CD8-positive, alpha-beta memory T cell (primary cell): ENCODE data around the gene UGCG. TPM values are rescaled to one million over a fixed set of nuclear protein-coding genes. Genes with fewer than 3 reads are reported as not detected.

ENCODE experiments used
- CTCF ChIA-PET: fragments of 350-600 bp; sonication (Branson Sonifier 250); formaldehyde crosslinking; loops from one replicate; lab custom pipeline; 2021; ENCODE audit warnings: antibody characterized with exemption; lab: Charles Lee
- POLR2A ChIA-PET: fragments of 350-600 bp; sonication (Branson Sonifier 250); formaldehyde crosslinking; loops from one replicate; lab custom pipeline; 2021; ENCODE audit warnings: antibody characterized with exemption; lab: Charles Lee
- DNase-seq, 5 donors: peaks; one replicate each; pipeline versions ENCODE4 v3.0.0 to v3.0.0-alpha.2; 2020 to 2022; ENCODE audit warnings: mixed read lengths in 1 of 5
- H3K27ac ChIP-seq: one replicate; pipeline ENCODE4 v1.7.0; 2013; ENCODE audit warnings: low read depth, mild to moderate bottlenecking, low read length, moderate library complexity
- H3K27me3 ChIP-seq: 2 replicates; pipeline ENCODE4 v1.7.0; 2013; ENCODE audit warnings: low read length, mild to moderate bottlenecking; ENCODE audit not compliant: insufficient read depth, poor library complexity, severe bottlenecking
- H3K36me3 ChIP-seq: 2 replicates; pipeline ENCODE4 v1.7.0; 2013; ENCODE audit warnings: mild to moderate bottlenecking, low read length, moderate library complexity; ENCODE audit not compliant: insufficient read depth
- H3K4me1 ChIP-seq: 2 replicates; pipeline ENCODE4 v1.7.0; 2013; ENCODE audit warnings: mild to moderate bottlenecking, low read length, moderate library complexity; ENCODE audit not compliant: insufficient read depth
- H3K4me3 ChIP-seq: 2 replicates; pipeline ENCODE4 v1.7.0; 2013; ENCODE audit warnings: mild to moderate bottlenecking, low read length
- H3K9me3 ChIP-seq: 2 replicates; pipeline ENCODE4 v1.7.0; 2013; ENCODE audit warnings: mild to moderate bottlenecking, low read length
- H3K27ac Mint-ChIP-seq, 8 donors: one replicate each; pipeline ENCODE4 v1.8.0; 2020 to 2021; ENCODE audit warnings: mixed read lengths in 8 of 8, mild to moderate bottlenecking in 6 of 8, inconsistent platforms in 3 of 8, moderate library complexity in 3 of 8
- H3K27me3 Mint-ChIP-seq, 2 donors: one replicate each; pipeline ENCODE4 v1.8.0; 2020 to 2021; ENCODE audit warnings: mixed read lengths in 2 of 2, mild to moderate bottlenecking in 1 of 2, moderate library complexity in 1 of 2
- H3K36me3 Mint-ChIP-seq, 3 donors: one replicate each; pipeline ENCODE4 v1.8.0; 2020 to 2021; ENCODE audit warnings: mixed read lengths in 3 of 3, inconsistent platforms in 1 of 3, mild to moderate bottlenecking in 1 of 3
- H3K4me1 Mint-ChIP-seq, 3 donors: one replicate each; pipeline ENCODE4 v1.8.0; 2020 to 2021; ENCODE audit warnings: mixed read lengths in 3 of 3, inconsistent platforms in 1 of 3, mild to moderate bottlenecking in 1 of 3
- H3K4me3 Mint-ChIP-seq, 7 donors: one replicate each; pipeline ENCODE4 v1.8.0; 2020 to 2021; ENCODE audit warnings: mixed read lengths in 7 of 7, mild to moderate bottlenecking in 6 of 7, moderate library complexity in 4 of 7, inconsistent platforms in 2 of 7
- H3K9me3 Mint-ChIP-seq, 5 donors: one replicate each; pipeline ENCODE4 v1.8.0; 2020 to 2022; ENCODE audit warnings: mixed read lengths in 5 of 5, mild to moderate bottlenecking in 3 of 5, moderate library complexity in 2 of 5, inconsistent platforms in 1 of 5
- polyA plus RNA-seq: library from polyadenylated mRNA; unstranded; fragments of 300-500 nt; fragmentation: Illumina TruSeq; gene quantifications from one replicate; pipeline ENCODE4 v1.2.3, GENCODE V29; 2021
- total RNA-seq, 2 experiments: library from RNA; stranded (reverse); gene quantifications; one replicate each; pipeline ENCODE4 v1.2.3, GENCODE V29; 2021

UGCG gene
- 10 to 100 TPM; 20.4 to 23.2 TPM for total RNA-seq
- polyA plus RNA-seq, result 13.1 TPM

GRCh38 chr9:111895996-111896941, at the start of gene UGCG:
Gene UGCG, plus strand, starts transcription at chr9:111896814. Its CDS starts 402 bp downstream, at chr9:111897216.
- peak within 1 kb of the TSS; percentile 71 for H3K27ac ChIP-seq
- Mint-ChIP-seq H3K9me3 (no peaks in the 10 kb centered on the region), H3K27ac (peak within 1 kb of the TSS; percentile 86 to 98 (median 94)), H3K4me1 (peaks cover 20 to 32% (median 30%) of the 10 kb centered on the region in 3 donors), H3K27me3 (no peaks in the 10 kb centered on the region), H3K36me3 (peaks cover 0 to 3% (median 0%) of the 10 kb centered on the region in 3 donors), H3K4me3 (peak within 1 kb of the TSS in 6 of 7 donors; percentile 92 to 98 (median 96))
- no peaks in the 10 kb centered on the region for H3K27me3 ChIP-seq
- no peaks in the 10 kb centered on the region for H3K9me3 ChIP-seq
- peak; percentile 80 to 91 (median 88) for DNase-seq
- H3K4me3 ChIP-seq, result peak within 1 kb of the TSS; percentile 72
- H3K36me3 ChIP-seq, result no peaks in the 10 kb centered on the region
- ChIA-PET CTCF (interaction anchor here (0.7 to 1.6 kb wide), 6 partner anchors 19 to 179 kb away, joined by 3 to 5 read pairs (median 4); no protein-coding TSS in a partner anchor), POLR2A (interaction anchor here (0.6 to 2.1 kb wide), 11 partner anchors 18 to 483 kb away, joined by 3 to 12 read pairs (median 3); partner anchors contain the start of gene PTBP3)
- H3K4me1 ChIP-seq, result peaks cover 45% of the 10 kb centered on the region

DNA sequence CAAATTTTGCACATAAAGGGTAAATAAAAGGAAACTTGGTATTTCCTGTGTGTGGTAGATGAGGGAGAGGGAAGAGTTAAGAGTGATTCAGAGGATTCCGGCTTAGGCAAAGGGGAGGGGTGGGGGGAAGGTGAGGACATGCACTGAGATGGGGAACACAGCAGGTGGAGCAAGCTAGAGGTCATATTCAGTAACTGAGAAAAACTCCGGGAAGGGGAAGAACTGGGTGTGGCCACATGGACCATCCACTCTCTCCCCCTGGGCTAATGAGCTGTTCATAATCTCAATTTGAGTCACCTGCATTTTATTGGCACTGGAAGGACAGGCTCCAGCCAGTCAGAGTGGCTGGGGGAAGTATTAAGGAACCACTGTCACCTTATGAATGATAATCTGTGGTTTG, 45.1 kb upstream of the UGCG start:
- no peak for DNase-seq
- no peaks in the 10 kb centered on the region for H3K4me1 ChIP-seq
- no peaks in the 10 kb centered on the region for H3K4me1 Mint-ChIP-seq
- H3K27ac ChIP-seq, result no peak overlapping the region
- no peak overlapping the region for H3K4me3 ChIP-seq
- H3K27me3 ChIP-seq, result no peaks in the 10 kb centered on the region
- H3K9me3 Mint-ChIP-seq, result peaks cover 0 to 2% (median 0%) of the 10 kb centered on the region in 5 donors
- no peaks in the 10 kb centered on the region for H3K9me3 ChIP-seq
- CTCF ChIA-PET, result no interaction called here
- H3K27ac Mint-ChIP-seq, result no peak overlapping the region
- POLR2A ChIA-PET, result no interaction called here
- H3K27me3 Mint-ChIP-seq, result no peaks in the 10 kb centered on the region
- no peak overlapping the region for H3K4me3 Mint-ChIP-seq
- no peaks in the 10 kb centered on the region for H3K36me3 Mint-ChIP-seq
- no peaks in the 10 kb centered on the region for H3K36me3 ChIP-seq

DNA sequence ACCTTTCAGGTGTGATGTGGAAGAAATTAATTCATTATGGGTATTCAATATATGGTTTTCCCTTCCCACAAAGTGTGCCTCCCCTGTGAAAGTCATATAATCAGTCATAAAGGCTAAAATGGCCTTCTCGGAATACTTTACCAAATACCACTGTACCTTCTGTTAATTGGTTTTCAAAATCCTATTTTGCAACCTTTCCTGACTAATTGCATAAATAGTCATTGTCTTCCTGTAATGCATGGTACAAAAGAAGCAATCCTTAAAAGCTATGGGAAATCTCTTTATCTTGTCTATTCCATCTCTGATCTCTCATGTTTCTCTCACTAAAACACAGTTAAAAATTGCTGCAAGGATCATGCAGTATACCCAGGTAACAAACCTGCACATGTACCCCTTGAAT, 44.3 kb upstream of the UGCG start:
- no peaks in the 10 kb centered on the region for H3K27me3 Mint-ChIP-seq
- no peaks in the 10 kb centered on the region for H3K36me3 Mint-ChIP-seq
- Histone ChIP-seq H3K36me3 (no peaks in the 10 kb centered on the region), H3K9me3 (no peaks in the 10 kb centered on the region), H3K4me3 (no peak overlapping the region), H3K27ac (no peak overlapping the region), H3K27me3 (no peaks in the 10 kb centered on the region), H3K4me1 (no peaks in the 10 kb centered on the region)
- peaks cover 0 to 2% (median 0%) of the 10 kb centered on the region in 5 donors for H3K9me3 Mint-ChIP-seq
- H3K27ac Mint-ChIP-seq, result no peak overlapping the region
- CTCF ChIA-PET, result no interaction called here
- H3K4me1 Mint-ChIP-seq, result no peaks in the 10 kb centered on the region
- POLR2A ChIA-PET, result no interaction called here
- H3K4me3 Mint-ChIP-seq, result no peak overlapping the region
- no peak for DNase-seq

DNA sequence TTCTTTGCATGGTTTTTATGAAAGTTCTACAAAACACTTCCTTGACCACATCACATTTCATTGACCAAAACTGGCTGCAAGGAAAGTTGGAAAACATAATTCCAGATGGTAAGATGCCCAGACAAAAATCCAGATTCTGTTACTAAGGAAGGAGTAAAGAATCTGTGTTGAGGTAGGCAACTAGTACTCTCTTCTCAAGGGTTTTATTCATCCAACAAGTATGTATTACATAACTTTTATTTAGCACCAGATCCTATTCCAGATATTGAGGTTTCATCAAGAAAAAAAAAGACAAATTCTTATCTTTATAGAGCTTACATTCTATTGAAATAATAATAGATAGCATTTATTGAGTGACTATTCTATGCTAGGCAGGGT, 43.2 kb upstream of the UGCG start:
- Histone ChIP-seq H3K27ac (no peak overlapping the region), H3K4me3 (no peak overlapping the region), H3K9me3 (no peaks in the 10 kb centered on the region), H3K4me1 (no peaks in the 10 kb centered on the region), H3K27me3 (no peaks in the 10 kb centered on the region), H3K36me3 (no peaks in the 10 kb centered on the region)
- POLR2A ChIA-PET, result no interaction called here
- H3K36me3 Mint-ChIP-seq, result no peaks in the 10 kb centered on the region
- H3K27me3 Mint-ChIP-seq, result no peaks in the 10 kb centered on the region
- H3K4me3 Mint-ChIP-seq, result no peak overlapping the region
- H3K27ac Mint-ChIP-seq, result no peak overlapping the region
- peaks cover 0 to 2% (median 0%) of the 10 kb centered on the region in 5 donors for H3K9me3 Mint-ChIP-seq
- no peak for DNase-seq
- H3K4me1 Mint-ChIP-seq, result no peaks in the 10 kb centered on the region
- CTCF ChIA-PET, result no interaction called here

GRCh38 chr9:111854799-111855198, 41.8 kb upstream of the UGCG start:
- H3K27ac ChIP-seq, result no peak overlapping the region
- ChIA-PET CTCF (no interaction called here), POLR2A (no interaction called here)
- H3K4me1 ChIP-seq, result no peaks in the 10 kb centered on the region
- H3K27me3 ChIP-seq, result no peaks in the 10 kb centered on the region
- Mint-ChIP-seq H3K36me3 (no peaks in the 10 kb centered on the region), H3K4me3 (no peak overlapping the region), H3K27me3 (no peaks in the 10 kb centered on the region), H3K9me3 (peaks cover 0 to 2% (median 0%) of the 10 kb centered on the region in 5 donors), H3K4me1 (no peaks in the 10 kb centered on the region), H3K27ac (peak overlapping the region in 1 of 8 donors; percentile 16)
- H3K36me3 ChIP-seq, result no peaks in the 10 kb centered on the region
- H3K4me3 ChIP-seq, result no peak overlapping the region
- no peak for DNase-seq
- no peaks in the 10 kb centered on the region for H3K9me3 ChIP-seq

DNA sequence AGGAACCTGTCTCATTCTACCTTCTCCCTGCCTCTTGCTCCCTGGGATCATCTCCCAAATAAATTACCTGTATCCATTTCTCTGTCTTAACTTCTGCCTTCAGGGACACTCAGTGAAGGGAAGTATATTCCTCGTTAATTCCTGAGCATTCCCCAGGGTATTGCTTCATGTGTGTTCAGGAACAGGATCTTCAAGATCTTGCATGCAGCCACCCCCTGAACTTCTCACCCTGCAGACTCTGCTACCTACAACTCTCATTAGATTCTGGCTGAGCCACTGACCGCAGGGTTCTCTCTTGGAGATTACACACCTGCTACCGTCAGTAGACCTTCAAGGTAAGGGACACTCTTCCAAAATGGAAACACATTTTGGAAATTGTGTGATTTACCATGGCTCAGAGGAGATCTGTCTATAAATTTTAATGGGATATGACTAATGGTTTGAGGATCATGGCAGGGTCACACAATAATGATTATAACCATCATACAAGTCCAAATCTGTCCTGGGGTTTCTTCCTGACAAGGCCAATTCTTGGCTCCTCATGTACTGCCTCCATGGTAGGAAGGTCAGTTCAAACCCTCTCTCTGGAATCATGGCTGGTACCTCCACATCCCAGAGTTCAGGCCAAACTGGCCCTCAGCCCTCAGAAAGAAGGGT, 38.9 kb upstream of the UGCG start:
- Histone ChIP-seq H3K4me3 (no peak overlapping the region), H3K27me3 (no peaks in the 10 kb centered on the region), H3K9me3 (no peaks in the 10 kb centered on the region), H3K27ac (no peak overlapping the region), H3K36me3 (no peaks in the 10 kb centered on the region), H3K4me1 (no peaks in the 10 kb centered on the region)
- Mint-ChIP-seq H3K4me1 (no peaks in the 10 kb centered on the region), H3K27ac (no peak overlapping the region), H3K36me3 (peaks cover 0 to 2% (median 0%) of the 10 kb centered on the region in 3 donors), H3K27me3 (peaks cover 0 to 2% of the 10 kb centered on the region in 2 donors), H3K4me3 (no peak overlapping the region), H3K9me3 (peaks cover 0 to 2% (median 0%) of the 10 kb centered on the region in 5 donors)
- DNase-seq, result no peak
- CTCF ChIA-PET, result no interaction called here
- POLR2A ChIA-PET, result no interaction called here

GRCh38 chr9:111860443-111860842, 36.2 kb upstream of the UGCG start:
- Mint-ChIP-seq H3K4me3 (no peak overlapping the region), H3K9me3 (no peaks in the 10 kb centered on the region), H3K36me3 (peaks cover 0 to 6% (median 0%) of the 10 kb centered on the region in 3 donors), H3K27me3 (peaks cover 0 to 6% of the 10 kb centered on the region in 2 donors), H3K27ac (no peak overlapping the region), H3K4me1 (no peaks in the 10 kb centered on the region)
- no peak overlapping the region for H3K27ac ChIP-seq
- DNase-seq, result no peak
- H3K9me3 ChIP-seq, result no peaks in the 10 kb centered on the region
- H3K4me3 ChIP-seq, result no peak overlapping the region
- no peaks in the 10 kb centered on the region for H3K4me1 ChIP-seq
- no peaks in the 10 kb centered on the region for H3K27me3 ChIP-seq
- ChIA-PET CTCF (no interaction called here), POLR2A (no interaction called here)
- no peaks in the 10 kb centered on the region for H3K36me3 ChIP-seq

- Histone ChIP-seq H3K4me3 (no peak overlapping the region), H3K27ac (no peak overlapping the region), H3K27me3 (no peaks in the 10 kb centered on the region), H3K36me3 (no peaks in the 10 kb centered on the region), H3K9me3 (no peaks in the 10 kb centered on the region), H3K4me1 (no peaks in the 10 kb centered on the region)
- DNase-seq, result no peak
- Mint-ChIP-seq H3K36me3 (peaks cover 0 to 6% (median 0%) of the 10 kb centered on the region in 3 donors), H3K4me3 (no peak overlapping the region), H3K4me1 (peaks cover 4 to 6% (median 5%) of the 10 kb centered on the region in 3 donors), H3K27me3 (peaks cover 0 to 6% of the 10 kb centered on the region in 2 donors), H3K27ac (peak overlapping the region in 1 of 8 donors; percentile 62), H3K9me3 (no peaks in the 10 kb centered on the region)
- POLR2A ChIA-PET, result no interaction called here
- CTCF ChIA-PET, result interaction anchor here (0.6 kb wide), 1 partner anchor 64 kb away, joined by 3 read pairs; no protein-coding TSS in a partner anchor
Measured at GRCh38 chr9:111863636-111864035, 33.0 kb upstream of the UGCG start.
